HG03342 (cell line): ENCODE results near the gene PTMA.
"Not testable (repeated sequence)": the region's sequence is repeated elsewhere in the genome, so short reads cannot be mapped to it uniquely, and the experiment has no call there.

Experiments
- ATAC-seq: cut with Tn5 transposase; IDR thresholded peaks from one replicate; pipeline ENCODE4 v1.9.1; 2021; ENCODE audit warnings: mild to moderate bottlenecking, moderate library complexity; ENCODE audit not compliant: unreplicated experiment

The PTMA gene

DNA sequence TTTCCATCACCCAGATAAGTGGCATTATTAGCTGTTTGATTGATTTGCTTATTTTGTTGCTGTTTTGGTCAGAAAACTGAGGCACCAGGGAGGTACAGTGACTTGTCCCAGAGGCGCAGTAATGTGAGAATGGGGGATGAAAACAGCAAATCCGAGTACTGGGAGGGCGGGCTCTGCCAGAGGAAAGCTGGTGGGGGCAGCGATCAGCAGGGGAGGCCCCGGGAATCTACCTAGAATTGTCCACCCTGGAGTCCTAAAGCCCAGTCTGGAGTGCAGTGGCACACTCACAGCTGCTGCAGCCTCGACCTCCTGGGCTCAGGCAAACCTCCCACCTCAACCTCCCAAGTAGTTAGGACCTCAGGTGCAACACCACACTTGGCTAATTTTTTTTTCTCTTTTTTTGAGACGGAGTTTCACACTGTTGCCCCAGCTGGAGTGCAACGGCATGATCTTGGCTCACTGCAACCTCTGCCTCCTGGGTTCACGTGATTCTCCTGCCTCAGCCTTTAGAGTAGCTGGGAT lies 17.0 kb upstream of the PTMA start:
- no peak for ATAC-seq

DNA sequence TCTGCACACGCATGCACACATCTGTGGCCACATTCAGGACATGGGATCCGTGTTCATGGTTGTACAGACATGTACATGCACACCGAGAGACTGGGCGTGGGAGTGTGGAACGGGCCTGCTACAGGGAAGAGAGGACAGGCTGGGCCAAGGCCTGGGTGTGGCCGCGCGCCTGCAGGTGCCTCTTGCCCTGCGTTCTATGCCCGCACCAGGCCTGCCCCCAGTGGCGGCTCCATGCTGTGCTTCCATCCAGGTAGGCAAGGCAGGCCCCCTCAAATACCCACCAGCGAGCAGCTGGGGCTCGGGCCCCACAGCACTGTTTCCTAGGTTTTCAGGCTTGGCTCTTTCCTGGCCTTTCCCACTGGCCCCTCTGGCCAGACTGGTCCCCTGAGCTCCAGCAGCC lies 15.5 kb upstream of the PTMA start:
- ATAC-seq, result no peak

DNA sequence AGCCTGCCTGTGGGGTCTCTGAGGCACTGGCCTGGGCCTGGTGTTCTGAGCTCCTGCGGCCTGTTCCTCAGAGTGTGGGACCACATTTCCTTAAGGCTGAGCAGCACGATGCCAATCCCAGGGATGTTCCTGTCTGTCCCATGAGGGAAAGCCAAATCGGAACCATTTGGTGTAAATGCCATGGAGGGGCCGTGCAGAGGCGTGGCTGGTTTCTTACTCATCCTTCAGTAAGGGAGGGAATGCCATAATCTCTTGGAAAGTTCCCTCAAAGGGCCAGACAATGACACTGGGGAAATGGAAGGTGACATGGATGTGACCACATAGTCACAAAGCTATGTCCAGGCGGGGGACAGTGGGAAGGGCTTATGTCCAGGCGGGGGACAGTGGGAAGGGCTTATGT lies 14.4 kb upstream of the PTMA start:
- no peak for ATAC-seq

GRCh38 chr2:231696004-231696367 lies 12.3 kb upstream of the PTMA start:
- ATAC-seq, result no peak

GRCh38 chr2:231699006-231699405 lies 9.3 kb upstream of the PTMA start:
- ATAC-seq, result no peak

GRCh38 chr2:231701456-231702373 lies 6.6 kb upstream of the PTMA start:
- no peak for ATAC-seq

DNA sequence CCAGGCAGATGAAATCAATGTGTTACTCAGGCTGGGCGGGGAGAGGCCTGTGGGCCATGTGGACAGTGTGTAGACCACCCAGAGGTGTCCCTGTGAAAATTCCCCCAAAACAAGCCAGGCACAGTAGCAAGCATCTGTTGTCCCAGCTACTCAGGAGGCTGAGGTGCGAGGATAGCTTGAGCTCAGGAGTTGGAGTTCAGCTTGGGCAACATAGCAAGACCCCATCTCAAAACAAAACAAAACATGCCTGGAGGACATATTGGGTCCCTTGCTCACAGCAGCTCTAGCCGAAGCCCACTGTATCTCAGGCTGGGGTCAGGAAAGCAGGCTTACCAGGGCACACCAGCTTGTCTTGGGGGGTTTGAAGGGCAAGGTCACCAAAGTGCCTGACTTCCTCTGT lies 4.3 kb upstream of the PTMA start:
- no peak for ATAC-seq

- ATAC-seq, result peak; percentile 37
Observed at GRCh38 chr2:231706731-231707624, 1.3 kb upstream of the PTMA start.

DNA sequence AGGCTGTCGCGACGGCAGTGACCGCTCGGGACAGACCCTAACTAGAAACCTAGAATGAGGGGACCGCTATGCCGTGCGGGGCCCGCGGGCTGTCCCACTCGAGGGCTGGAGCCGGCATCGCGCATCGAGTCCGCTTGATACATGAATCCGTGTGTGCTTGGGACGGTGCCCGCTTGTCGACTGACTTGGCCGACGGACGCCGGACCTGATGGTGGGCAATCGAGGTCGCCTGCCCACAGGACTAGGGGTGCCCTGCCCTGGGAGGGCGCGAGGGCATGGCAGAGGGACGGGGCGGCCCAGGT lies 749 bp upstream of the PTMA start:
- ATAC-seq, result no peak

GRCh38 chr2:231708773-231709635 lies 679 bp downstream of the PTMA start:
- no peak for ATAC-seq

- ATAC-seq, result no peak
Observed at GRCh38 chr2:231709636-231709980, 1.3 kb downstream of the PTMA start.

- no peak for ATAC-seq
Observed at GRCh38 chr2:231709981-231710798, 1.9 kb downstream of the PTMA start.

DNA sequence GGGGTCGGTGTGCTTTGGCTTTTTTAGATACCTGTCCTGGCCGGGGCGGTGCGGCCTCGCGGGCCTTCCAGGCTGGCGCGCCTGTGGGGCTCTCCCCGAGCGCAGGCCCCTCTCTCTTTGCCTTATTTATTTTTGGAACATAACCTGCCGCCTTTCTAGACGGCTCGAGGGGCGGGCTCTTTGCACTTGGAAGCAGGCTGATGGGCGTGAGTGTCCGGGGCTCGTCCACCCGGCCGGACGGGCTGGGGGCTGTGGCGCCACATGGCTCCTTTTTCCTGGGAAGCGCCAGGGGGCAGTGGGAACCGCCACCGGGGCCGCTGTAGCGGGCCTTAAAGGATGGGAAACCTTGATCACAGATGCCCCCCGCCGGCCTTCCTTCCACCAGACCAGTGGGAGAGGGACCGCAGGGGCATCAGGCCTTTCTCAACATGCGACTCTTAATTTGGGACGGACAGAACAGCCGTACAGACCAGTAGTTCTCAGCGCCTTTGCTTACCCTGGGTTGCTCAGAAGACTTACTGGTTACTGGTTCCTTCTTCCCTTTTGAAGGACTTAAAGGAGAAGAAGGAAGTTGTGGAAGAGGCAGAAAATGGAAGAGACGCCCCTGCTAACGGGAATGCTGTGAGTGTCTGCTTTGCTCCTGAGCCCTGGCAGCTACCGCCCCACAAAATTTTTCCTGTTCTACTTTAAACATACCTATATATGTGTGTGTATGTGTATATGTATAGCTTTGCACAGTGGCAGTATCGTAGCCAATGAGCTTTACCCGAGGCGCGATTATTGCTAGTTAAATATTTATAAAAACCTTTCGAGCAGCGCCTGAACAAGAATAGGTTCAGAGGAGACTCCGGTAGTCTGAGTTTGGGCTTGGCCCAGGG lies 2.7 kb downstream of the PTMA start:
- ATAC-seq, result no peak

GRCh38 chr2:231711677-231712450 lies 3.5 kb downstream of the PTMA start:
- ATAC-seq, result no peak

- ATAC-seq, result not testable (repeated sequence)
Observed at GRCh38 chr2:231712451-231713021, 4.2 kb downstream of the PTMA start.

GRCh38 chr2:231713406-231713729 lies 5.0 kb downstream of the PTMA start:
- ATAC-seq, result not testable (repeated sequence)

DNA sequence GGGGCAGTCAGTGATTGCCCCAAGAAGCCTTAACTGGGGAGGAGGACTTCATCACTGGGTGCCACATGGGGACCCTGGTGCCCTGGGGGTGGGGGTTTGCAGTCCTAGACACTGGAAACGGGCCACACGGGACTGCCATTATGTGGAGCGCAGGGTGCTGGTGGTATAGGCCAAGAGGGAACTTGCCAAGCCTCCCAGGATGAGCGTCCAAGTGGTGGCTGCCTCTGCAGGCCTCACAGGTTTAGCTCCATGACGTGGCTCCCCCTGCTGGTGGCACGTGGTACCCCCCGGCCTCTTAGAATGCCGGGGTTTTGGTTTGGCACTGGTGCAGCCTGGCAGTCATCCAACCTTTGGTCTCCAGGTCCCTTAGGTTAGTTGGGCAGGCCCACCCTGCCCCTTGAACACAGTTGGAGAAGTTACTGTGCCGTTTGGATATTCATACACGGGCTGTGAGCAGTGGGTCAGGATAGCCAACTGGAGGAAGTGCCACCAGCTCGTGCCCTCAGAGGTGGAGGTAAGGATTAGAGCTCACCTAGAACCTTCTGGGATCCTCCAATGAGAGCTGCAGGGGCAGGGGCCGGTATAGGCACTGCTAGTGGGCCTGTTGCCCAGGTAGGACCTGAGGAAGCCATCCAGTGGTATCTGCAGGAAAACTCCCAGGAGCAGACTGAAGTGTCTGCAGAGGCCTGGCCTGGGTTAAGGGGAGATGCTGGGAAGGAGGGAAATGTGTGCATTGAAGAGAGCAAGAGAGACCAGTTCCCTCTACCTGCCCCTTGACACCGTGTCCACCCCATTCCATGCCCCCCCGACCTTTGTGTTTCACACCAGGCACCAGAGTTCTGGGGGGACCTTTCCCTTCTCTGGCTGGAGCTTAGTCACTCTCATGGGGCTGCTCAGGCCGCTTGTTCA lies 5.7 kb downstream of the PTMA start:
- no peak for ATAC-seq
